ENCODE measurements around the gene MYNN.
"Not testable (repeated sequence)": the region's sequence is repeated elsewhere in the genome, so short reads cannot be mapped to it uniquely, and the experiment has no call there.

MYNN gene

DNA sequence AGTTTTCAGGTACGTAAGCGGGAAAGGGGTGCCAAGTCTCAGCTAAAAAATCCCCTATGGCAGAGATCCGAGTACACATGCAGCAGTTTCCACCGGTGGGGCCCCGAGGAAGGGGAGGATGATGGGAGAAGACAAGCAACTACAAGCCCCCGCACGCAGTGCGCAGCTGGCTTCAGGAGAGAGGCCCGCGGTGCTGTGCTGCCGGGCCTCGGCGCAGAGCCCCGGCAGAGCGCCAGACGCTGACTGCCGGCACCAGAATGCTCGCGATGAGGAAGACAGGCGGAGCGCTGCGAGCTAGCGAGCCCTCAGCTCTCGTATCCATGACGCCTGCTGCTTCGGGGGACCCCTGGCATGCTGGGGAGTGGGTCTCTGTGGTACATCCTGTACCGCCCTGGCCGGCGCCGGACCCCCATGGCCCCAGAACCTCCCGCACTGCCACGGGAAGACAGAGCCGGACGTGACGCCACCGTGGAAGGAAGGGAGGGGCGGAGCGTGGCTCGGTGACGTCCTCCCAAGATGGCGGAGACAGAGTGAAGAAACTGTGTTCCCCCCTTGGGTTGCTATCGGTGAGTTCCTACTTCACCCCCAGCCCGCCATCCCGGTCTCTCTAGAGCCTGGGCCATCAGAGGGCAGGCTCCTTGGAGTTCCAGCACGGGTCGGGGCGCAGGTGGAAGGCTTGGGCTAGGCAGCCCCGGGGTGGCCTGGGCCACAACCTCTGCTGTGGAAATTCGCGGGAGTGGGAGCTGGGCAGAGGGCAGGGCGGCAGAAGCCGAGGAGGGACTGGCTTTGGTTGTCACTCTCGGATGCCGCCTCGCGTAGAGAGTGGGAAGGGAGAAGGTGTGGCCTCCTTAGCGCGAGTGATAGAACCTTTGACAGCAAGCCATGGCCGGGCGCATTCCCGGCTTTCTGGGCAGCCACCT is at the start of gene MYNN:
Gene MYNN, plus strand, starts transcription at position 500 of the 920 bp plus-strand sequence. CDS start 900 bp downstream, outside the sequence.
- TF ChIP-seq CTCF (conservative IDR thresholded peaks at IDR 0.05; ENCODE audit: low read depth) = no peak
- ChIA-PET CTCF (no interaction called here), POLR2A (ENCODE audit: low non-redundant PET) (interaction anchor here (0.6 kb wide), 1 partner anchor 36 kb away, joined by 6 read pairs; no protein-coding TSS in a partner anchor)
- peak within 1 kb of the TSS; percentile 98 for H3K27ac ChIP-seq
- peak; percentile 74 for DNase-seq (ENCODE audit: low spot score)

GRCh38 chr3:169731857-169732256 is 41.3 kb upstream of the MYNN start:
- H3K27ac ChIP-seq; CTCF ChIA-PET; POLR2A ChIA-PET (ENCODE audit: low non-redundant PET); DNase-seq (ENCODE audit: low spot score): not testable (repeated sequence)

GRCh38 chr3:169739067-169739466 is 34.1 kb upstream of the MYNN start:
- ChIA-PET POLR2A (ENCODE audit: low non-redundant PET) (no interaction called here), CTCF (interaction anchor here (0.7 kb wide), 1 partner anchor 1516 kb away, joined by 3 read pairs; no protein-coding TSS in a partner anchor)
- TF ChIP-seq CTCF (conservative IDR thresholded peaks at IDR 0.05; ENCODE audit: low read depth) = no peak
- H3K27ac ChIP-seq = no peak overlapping the region
- DNase-seq (ENCODE audit: low spot score) = no peak

DNA sequence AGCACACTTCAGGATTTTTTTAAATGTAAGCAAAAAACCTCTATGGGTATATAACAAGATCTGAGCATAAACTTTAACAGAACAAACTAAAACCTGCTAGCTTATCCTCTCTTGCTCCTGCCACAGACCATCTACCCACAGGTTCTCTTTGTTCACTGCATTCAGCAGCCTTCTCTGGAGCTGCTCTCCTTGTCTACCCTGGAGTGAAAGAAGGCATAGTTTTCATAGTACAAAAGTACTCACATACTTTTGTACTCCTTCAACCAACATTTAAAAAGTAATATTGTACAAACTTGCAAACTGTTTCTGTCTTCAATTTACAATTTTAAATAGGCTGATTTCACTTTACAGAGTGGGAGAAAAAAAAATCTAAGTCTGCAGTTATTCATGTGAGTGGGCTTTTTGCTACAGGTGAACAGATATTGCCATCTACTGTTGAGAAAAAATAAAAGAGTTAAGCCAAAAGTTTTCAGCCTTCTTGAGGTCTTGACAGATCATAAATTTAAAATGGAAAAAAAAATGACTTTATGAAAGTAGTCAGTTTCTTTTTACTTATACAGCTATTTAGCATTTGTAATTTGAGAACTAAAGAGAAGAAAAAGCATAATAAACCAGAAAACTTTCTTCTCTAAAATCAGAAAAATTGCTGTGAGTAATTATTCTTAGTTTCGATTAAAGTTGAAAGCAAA is 28.7 kb upstream of the MYNN start:
- ChIA-PET POLR2A (ENCODE audit: low non-redundant PET) (no interaction called here), CTCF (interaction anchor here (0.5 to 1.2 kb wide), 6 partner anchors 75 to 917 kb away, joined by 3 to 6 read pairs (median 4); no protein-coding TSS in a partner anchor)
- no peak for DNase-seq (ENCODE audit: low spot score)
- H3K27ac ChIP-seq = no peak overlapping the region
- peak; percentile 62 for TF ChIP-seq CTCF (conservative IDR thresholded peaks at IDR 0.05; ENCODE audit: low read depth)

DNA sequence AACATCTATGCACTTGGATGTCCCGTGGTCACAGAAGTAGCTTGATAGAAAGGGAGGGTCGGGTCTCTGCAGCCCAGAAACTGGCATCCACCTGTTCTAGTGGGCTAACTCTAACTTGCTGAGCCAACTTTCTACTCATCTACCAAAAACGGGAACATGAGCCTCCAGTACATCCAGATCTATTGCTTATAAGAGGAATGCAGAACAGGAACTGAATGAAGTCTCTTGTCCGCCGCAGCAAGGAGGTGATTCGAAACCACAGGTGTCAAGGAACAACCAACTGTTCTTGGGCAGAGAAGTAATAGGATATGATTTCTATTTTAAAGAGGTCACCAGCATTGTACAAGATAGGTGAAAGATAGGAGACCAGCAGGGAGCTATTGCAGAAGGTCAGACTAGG is 26.3 kb upstream of the MYNN start:
- TF ChIP-seq CTCF (conservative IDR thresholded peaks at IDR 0.05; ENCODE audit: low read depth) = no peak
- POLR2A ChIA-PET (ENCODE audit: low non-redundant PET) = no interaction called here
- CTCF ChIA-PET = no interaction called here
- DNase-seq (ENCODE audit: low spot score) = no peak
- H3K27ac ChIP-seq = no peak overlapping the region

- H3K27ac ChIP-seq = no peak overlapping the region
- POLR2A ChIA-PET (ENCODE audit: low non-redundant PET) = no interaction called here
- CTCF ChIA-PET = interaction anchor here (0.6 kb wide), 1 partner anchor 707 kb away, joined by 3 read pairs; no protein-coding TSS in a partner anchor
- no peak for TF ChIP-seq CTCF (conservative IDR thresholded peaks at IDR 0.05; ENCODE audit: low read depth)
- DNase-seq (ENCODE audit: low spot score) = peak; percentile 55
Measured at GRCh38 chr3:169748670-169749069, 24.5 kb upstream of the MYNN start.
